Activated CD8-positive, alpha-beta T cell treated with anti-CD3 and anti-CD28 coated beads, Interleukin-2, amount 10 ng/mL, durations not matched to agents 7 days and 5 days (primary cell): Measurements from ENCODE around the gene LINGO4. TPM values are rescaled to one million over a fixed set of nuclear protein-coding genes. Genes with fewer than 3 reads are reported as not detected.

Source experiments
- ATAC-seq: fragments of 150-1000 bp; cut with Tn5 transposase; one replicate; pipeline ENCODE4 v1.10.0; 2021; ENCODE audit warnings: moderate library complexity
- CTCF ChIA-PET: fragments of 350-600 bp; sonication (Branson Sonifier 250); formaldehyde crosslinking; loops from one replicate; lab custom pipeline; 2021; ENCODE audit warnings: antibody characterized with exemption; lab: Charles Lee
- POLR2A ChIA-PET: fragments of 350-600 bp; sonication (Branson Sonifier 250); formaldehyde crosslinking; loops from one replicate; lab custom pipeline; 2021; ENCODE audit warnings: antibody characterized with exemption; lab: Charles Lee
- DNase-seq: peaks from one replicate; pipeline ENCODE4 v3.0.0-alpha.2; 2020
- H3K27ac Mint-ChIP-seq: one replicate; pipeline ENCODE4 v1.8.0; 2021; ENCODE audit warnings: mild to moderate bottlenecking, mixed read lengths
- H3K27me3 Mint-ChIP-seq: one replicate; pipeline ENCODE4 v1.8.0; 2021; ENCODE audit warnings: low read depth, mixed read lengths
- H3K36me3 Mint-ChIP-seq: one replicate; pipeline ENCODE4 v1.8.0; 2021; ENCODE audit warnings: low read depth, mixed read lengths
- H3K4me1 Mint-ChIP-seq: one replicate; pipeline ENCODE4 v1.8.0; 2021; ENCODE audit warnings: low read depth, mixed read lengths
- H3K4me3 Mint-ChIP-seq: one replicate; pipeline ENCODE4 v1.8.0; 2021; ENCODE audit warnings: mild to moderate bottlenecking, mixed read lengths
- H3K9me3 Mint-ChIP-seq: one replicate; pipeline ENCODE4 v1.8.0; 2022; ENCODE audit warnings: mixed read lengths; ENCODE audit not compliant: insufficient read depth
- total RNA-seq, 2 experiments: library from RNA; stranded (reverse); gene quantifications; one replicate each; pipeline ENCODE4 v1.2.3, GENCODE V29; 2021

LINGO4 gene
- total RNA-seq, 2 experiments from 2014 or later: 0.16 to 0.32 TPM

- no peak for ATAC-seq
- no peak overlapping the region for H3K4me3 Mint-ChIP-seq
- peaks cover 22% of the 10 kb centered on the region for H3K4me1 Mint-ChIP-seq
- no peak for DNase-seq
- CTCF ChIA-PET: interaction anchor here (1.4 to 1.8 kb wide), 3 partner anchors 9 to 158 kb away, joined by 3 to 4 read pairs (median 3); no protein-coding TSS in a partner anchor
- peaks cover 9% of the 10 kb centered on the region for H3K27me3 Mint-ChIP-seq
- H3K27ac Mint-ChIP-seq: no peak overlapping the region
- POLR2A ChIA-PET: no interaction called here
- H3K9me3 Mint-ChIP-seq: no peaks in the 10 kb centered on the region
- no peaks in the 10 kb centered on the region for H3K36me3 Mint-ChIP-seq
Measured at GRCh38 chr1:151843398-151843797, 38.2 kb upstream of the LINGO4 start.

GRCh38 chr1:151841141-151841540 lies 35.9 kb upstream of the LINGO4 start:
- Mint-ChIP-seq H3K4me1 (peaks cover 40% of the 10 kb centered on the region), H3K4me3 (no peak overlapping the region), H3K36me3 (no peaks in the 10 kb centered on the region), H3K27me3 (peaks cover 12% of the 10 kb centered on the region), H3K9me3 (no peaks in the 10 kb centered on the region), H3K27ac (no peak overlapping the region)
- POLR2A ChIA-PET: interaction anchor here (4.0 kb wide), 1 partner anchor 12 kb away, joined by 17 read pairs; no protein-coding TSS in a partner anchor
- CTCF ChIA-PET: interaction anchor here (1.2 to 1.6 kb wide), 2 partner anchors 7 to 11 kb away, joined by 4 to 7 read pairs; no protein-coding TSS in a partner anchor
- ATAC-seq (no peak), DNase-seq (no peak)

- Mint-ChIP-seq H3K4me1 (peaks cover 43% of the 10 kb centered on the region), H3K27me3 (peaks cover 12% of the 10 kb centered on the region), H3K4me3 (peak overlapping the region; percentile 70), H3K36me3 (no peaks in the 10 kb centered on the region), H3K9me3 (no peaks in the 10 kb centered on the region), H3K27ac (no peak overlapping the region)
- ChIA-PET CTCF (interaction anchor here (0.9 to 1.9 kb wide), 5 partner anchors 8 to 195 kb away, joined by 3 to 7 read pairs (median 4); no protein-coding TSS in a partner anchor), POLR2A (interaction anchor here (0.9 to 4.0 kb wide), 4 partner anchors 8 to 247 kb away, joined by 3 to 17 read pairs (median 5); partner anchors contain the start of gene MRPL9)
- ATAC-seq: no peak
- no peak for DNase-seq
Measured at GRCh38 chr1:151840421-151840820, 35.2 kb upstream of the LINGO4 start.

- peak; percentile 72 for DNase-seq
- POLR2A ChIA-PET: interaction anchor here (0.9 to 4.0 kb wide), 5 partner anchors 9 to 246 kb away, joined by 3 to 17 read pairs (median 3); partner anchors contain the start of genes MRPL9 and THEM4
- Mint-ChIP-seq H3K4me3 (peak within 1 kb of the TSS; percentile 70), H3K4me1 (peaks cover 46% of the 10 kb centered on the region), H3K36me3 (no peaks in the 10 kb centered on the region), H3K27me3 (peaks cover 12% of the 10 kb centered on the region), H3K9me3 (no peaks in the 10 kb centered on the region), H3K27ac (peak within 1 kb of the TSS; percentile 44)
- CTCF ChIA-PET: interaction anchor here (0.9 to 1.9 kb wide), 5 partner anchors 9 to 195 kb away, joined by 3 to 7 read pairs (median 4); no protein-coding TSS in a partner anchor
- ATAC-seq: peak; percentile 71
Measured at GRCh38 chr1:151839457-151840403, 34.5 kb upstream of the LINGO4 start, which contains the start of gene C2CD4D. TSS of gene C2CD4D (minus strand) at chr1:151839820. CDS start at chr1:151838989, 831 bp downstream.

GRCh38 chr1:151839082-151839412 lies 33.8 kb upstream of the LINGO4 start:
- peaks cover 53% of the 10 kb centered on the region for H3K4me1 Mint-ChIP-seq
- POLR2A ChIA-PET: interaction anchor here (1.1 to 4.0 kb wide), 2 partner anchors 10 to 70 kb away, joined by 3 to 17 read pairs; partner anchors contain the start of gene THEM4
- no peak for DNase-seq

GRCh38 chr1:151838222-151839081 lies 33.2 kb upstream of the LINGO4 start:
- no peak for DNase-seq
- Mint-ChIP-seq H3K27me3 (peaks cover 12% of the 10 kb centered on the region), H3K36me3 (no peaks in the 10 kb centered on the region), H3K27ac (peak overlapping the region; percentile 27), H3K9me3 (no peaks in the 10 kb centered on the region), H3K4me3 (peak overlapping the region; percentile 70), H3K4me1 (peaks cover 59% of the 10 kb centered on the region)
- CTCF ChIA-PET: interaction anchor here (0.9 to 1.9 kb wide), 2 partner anchors 26 to 163 kb away, joined by 3 to 5 read pairs; no protein-coding TSS in a partner anchor
- peak; percentile 35 for ATAC-seq
- POLR2A ChIA-PET: interaction anchor here (4.0 kb wide), 1 partner anchor 9 kb away, joined by 17 read pairs; no protein-coding TSS in a partner anchor

More at GRCh38 chr1:151839082-151839412, 33.8 kb upstream of the LINGO4 start:
- Mint-ChIP-seq H3K27ac (peak overlapping the region; percentile 27), H3K36me3 (no peaks in the 10 kb centered on the region), H3K27me3 (peaks cover 12% of the 10 kb centered on the region), H3K9me3 (no peaks in the 10 kb centered on the region), H3K4me3 (peak overlapping the region; percentile 70)
- CTCF ChIA-PET: interaction anchor here (1.9 kb wide), 1 partner anchor 163 kb away, joined by 5 read pairs; no protein-coding TSS in a partner anchor
- ATAC-seq: no peak

GRCh38 chr1:151837884-151838221 lies 32.6 kb upstream of the LINGO4 start:
- ChIA-PET POLR2A (interaction anchor here (4.0 kb wide), 1 partner anchor 9 kb away, joined by 17 read pairs; no protein-coding TSS in a partner anchor), CTCF (interaction anchor here (0.9 to 2.0 kb wide), 4 partner anchors 25 to 393 kb away, joined by 3 to 14 read pairs (median 4); partner anchors contain the start of gene MRPL9)
- no peaks in the 10 kb centered on the region for H3K36me3 Mint-ChIP-seq
- peaks cover 65% of the 10 kb centered on the region for H3K4me1 Mint-ChIP-seq
- peaks cover 12% of the 10 kb centered on the region for H3K27me3 Mint-ChIP-seq
- peak overlapping the region; percentile 78 for H3K27ac Mint-ChIP-seq
- no peaks in the 10 kb centered on the region for H3K9me3 Mint-ChIP-seq
- ATAC-seq: peak; percentile 1
- H3K4me3 Mint-ChIP-seq: peak overlapping the region; percentile 65
- DNase-seq: no peak

- H3K4me3 Mint-ChIP-seq: peak overlapping the region; percentile 65
- H3K4me1 Mint-ChIP-seq: peaks cover 70% of the 10 kb centered on the region
- ChIA-PET CTCF (interaction anchor here (0.6 to 2.1 kb wide), 33 partner anchors 8 to 393 kb away, joined by 3 to 14 read pairs (median 4); partner anchors contain the start of genes MRPL9, SNX27 and TDRKH), POLR2A (interaction anchor here (0.7 to 4.0 kb wide), 3 partner anchors 8 to 68 kb away, joined by 3 to 17 read pairs (median 3); no protein-coding TSS in a partner anchor)
- peaks cover 12% of the 10 kb centered on the region for H3K27me3 Mint-ChIP-seq
- H3K36me3 Mint-ChIP-seq: no peaks in the 10 kb centered on the region
- H3K9me3 Mint-ChIP-seq: no peaks in the 10 kb centered on the region
- DNase-seq (peak; percentile 45), ATAC-seq (peak; percentile 25)
- peak overlapping the region; percentile 78 for H3K27ac Mint-ChIP-seq
Measured at GRCh38 chr1:151837197-151837596, 32.0 kb upstream of the LINGO4 start.

GRCh38 chr1:151835596-151835995 lies 30.4 kb upstream of the LINGO4 start:
- H3K27ac Mint-ChIP-seq: no peak overlapping the region
- H3K9me3 Mint-ChIP-seq: no peaks in the 10 kb centered on the region
- no peaks in the 10 kb centered on the region for H3K36me3 Mint-ChIP-seq
- H3K4me3 Mint-ChIP-seq: no peak overlapping the region
- CTCF ChIA-PET: interaction anchor here (0.7 to 2.1 kb wide), 24 partner anchors 8 to 391 kb away, joined by 3 to 14 read pairs (median 8); partner anchors contain the start of genes MRPL9, TDRKH and TUFT1
- peaks cover 78% of the 10 kb centered on the region for H3K4me1 Mint-ChIP-seq
- peaks cover 3% of the 10 kb centered on the region for H3K27me3 Mint-ChIP-seq
- no peak for DNase-seq
- no peak for ATAC-seq
- POLR2A ChIA-PET: no interaction called here

- Mint-ChIP-seq H3K4me3 (no peak overlapping the region), H3K9me3 (no peaks in the 10 kb centered on the region), H3K27ac (no peak overlapping the region), H3K36me3 (no peaks in the 10 kb centered on the region), H3K4me1 (peaks cover 79% of the 10 kb centered on the region), H3K27me3 (peaks cover 3% of the 10 kb centered on the region)
- ATAC-seq (no peak), DNase-seq (no peak)
- POLR2A ChIA-PET: interaction anchor here (1.0 to 1.2 kb wide), 2 partner anchors 13 to 71 kb away, joined by 3 read pairs; partner anchors contain the start of gene MRPL9
- CTCF ChIA-PET: interaction anchor here (1.2 to 2.0 kb wide), 5 partner anchors 71 to 390 kb away, joined by 6 to 12 read pairs (median 7); partner anchors contain the start of gene MRPL9
Measured at GRCh38 chr1:151834239-151834638, 29.0 kb upstream of the LINGO4 start.
